ENCODE measurements around the gene TTC28.

DNA sequence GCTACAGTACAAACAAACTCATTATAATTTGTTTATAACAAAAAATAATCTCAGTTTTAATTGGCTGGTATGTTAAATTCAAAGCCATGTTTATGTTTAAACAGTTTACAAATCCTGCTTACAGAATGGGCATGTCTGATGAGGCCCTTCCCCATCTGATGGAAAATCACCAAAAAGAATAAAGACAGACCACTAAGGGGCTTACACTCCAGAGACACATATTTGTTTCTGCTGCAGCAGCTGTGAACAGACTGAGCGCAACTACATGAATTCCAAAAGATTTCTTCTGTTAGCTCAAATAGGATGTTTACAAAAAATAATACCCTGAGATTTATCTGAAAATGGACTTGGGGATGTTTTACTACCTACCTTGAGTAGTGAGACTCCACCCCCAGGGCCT lies 585.9 kb downstream of the TTC28 start:
- TF ChIP-seq, protein P1, sequence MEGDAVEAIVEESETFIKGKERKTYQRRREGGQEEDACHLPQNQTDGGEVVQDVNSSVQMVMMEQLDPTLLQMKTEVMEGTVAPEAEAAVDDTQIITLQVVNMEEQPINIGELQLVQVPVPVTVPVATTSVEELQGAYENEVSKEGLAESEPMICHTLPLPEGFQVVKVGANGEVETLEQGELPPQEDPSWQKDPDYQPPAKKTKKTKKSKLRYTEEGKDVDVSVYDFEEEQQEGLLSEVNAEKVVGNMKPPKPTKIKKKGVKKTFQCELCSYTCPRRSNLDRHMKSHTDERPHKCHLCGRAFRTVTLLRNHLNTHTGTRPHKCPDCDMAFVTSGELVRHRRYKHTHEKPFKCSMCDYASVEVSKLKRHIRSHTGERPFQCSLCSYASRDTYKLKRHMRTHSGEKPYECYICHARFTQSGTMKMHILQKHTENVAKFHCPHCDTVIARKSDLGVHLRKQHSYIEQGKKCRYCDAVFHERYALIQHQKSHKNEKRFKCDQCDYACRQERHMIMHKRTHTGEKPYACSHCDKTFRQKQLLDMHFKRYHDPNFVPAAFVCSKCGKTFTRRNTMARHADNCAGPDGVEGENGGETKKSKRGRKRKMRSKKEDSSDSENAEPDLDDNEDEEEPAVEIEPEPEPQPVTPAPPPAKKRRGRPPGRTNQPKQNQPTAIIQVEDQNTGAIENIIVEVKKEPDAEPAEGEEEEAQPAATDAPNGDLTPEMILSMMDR (IDR thresholded peaks at IDR 0.05; ENCODE audit: poor library complexity, severe bottlenecking), result no peak
- no peak for TF ChIP-seq REST (IDR thresholded peaks at IDR 0.05; ENCODE audit: borderline replicate concordance)

Data from neural cell (in vitro differentiated cells).